ENCODE data around the gene OR6X1. TPM values are rescaled to one million over a fixed set of nuclear protein-coding genes. Genes with fewer than 3 reads are reported as not detected.

The OR6X1 gene
- total RNA-seq, 1 experiment from 2014 or later: not detected

- no peak for TF ChIP-seq IRF1 (CRISPR knock-in tag; IDR thresholded peaks at IDR 0.05)
- no peak for TF ChIP-seq SMAD3 (CRISPR knock-in tag; IDR thresholded peaks at IDR 0.05; ENCODE audit: borderline replicate concordance)
- no peak for TF ChIP-seq MXD4 (CRISPR knock-in tag; IDR thresholded peaks at IDR 0.05; ENCODE audit: borderline replicate concordance)
- TF ChIP-seq NR2C2 (CRISPR knock-in tag; IDR thresholded peaks at IDR 0.05): no peak
Observed at GRCh38 chr11:123801765-123802164, 47.4 kb upstream of the OR6X1 start (continued).

- Mint-ChIP-seq H3K4me3 (no peak overlapping the region), H3K36me3 (peaks cover 11% of the 10 kb centered on the region), H3K4me1 (peaks cover 31% of the 10 kb centered on the region), H3K9me3 (peaks cover 12% of the 10 kb centered on the region), H3K27me3 (ENCODE audit: low read depth) (peaks cover 2% of the 10 kb centered on the region; the same call in 1 of the 2 replicates), H3K27ac (no peak overlapping the region)
- TF ChIP-seq HMGA2 (CRISPR knock-in tag; IDR thresholded peaks at IDR 0.05) (no peak), ATF1 (CRISPR knock-in tag; IDR thresholded peaks at IDR 0.05) (no peak)
- no peak for ATAC-seq
- no peak for DNase-seq (ENCODE audit: low spot score)
- CTCF ChIA-PET: interaction anchor here (2.1 kb wide), 1 partner anchor 27 kb away, joined by 5 read pairs; no protein-coding TSS in a partner anchor
- POLR2A ChIA-PET: no interaction called here
Observed at GRCh38 chr11:123800036-123800435, 45.7 kb upstream of the OR6X1 start.

DNA sequence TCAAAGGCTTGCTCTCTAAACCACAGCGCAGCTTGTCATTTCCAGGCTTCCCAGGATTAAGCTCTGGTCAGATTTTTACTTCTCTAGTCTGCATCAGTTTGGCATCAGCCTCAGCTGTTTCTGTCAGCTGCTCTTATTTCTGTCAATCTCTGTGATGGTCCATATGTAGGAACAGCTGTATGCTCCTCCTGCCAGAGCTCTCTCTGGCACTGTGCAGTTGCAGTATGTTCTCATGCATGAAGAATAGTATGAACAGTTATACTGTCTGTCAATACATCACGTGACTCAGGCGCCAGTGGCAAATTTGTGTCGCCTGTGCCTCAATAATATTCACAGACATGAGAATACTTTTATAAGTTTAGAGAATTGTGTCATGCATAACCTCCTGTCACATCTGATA lies 45.1 kb upstream of the OR6X1 start:
- Mint-ChIP-seq H3K27ac (no peak overlapping the region), H3K9me3 (peaks cover 18% of the 10 kb centered on the region), H3K4me1 (peaks cover 31% of the 10 kb centered on the region), H3K4me3 (no peak overlapping the region), H3K36me3 (peaks cover 11% of the 10 kb centered on the region), H3K27me3 (ENCODE audit: low read depth) (peaks cover 2% of the 10 kb centered on the region; the same call in 1 of the 2 replicates)
- ChIA-PET POLR2A (interaction anchor here (1.2 kb wide), 1 partner anchor 124 kb away, joined by 4 read pairs; no protein-coding TSS in a partner anchor), CTCF (interaction anchor here (1.2 kb wide), 1 partner anchor 92 kb away, joined by 3 read pairs; no protein-coding TSS in a partner anchor)
- DNase-seq (ENCODE audit: low spot score) (no peak), ATAC-seq (no peak)
- TF ChIP-seq MXD4 (CRISPR knock-in tag; IDR thresholded peaks at IDR 0.05; ENCODE audit: borderline replicate concordance): no peak
- TF ChIP-seq ZBTB43 (CRISPR knock-in tag; IDR thresholded peaks at IDR 0.05): no peak
- TF ChIP-seq ZNF425 (CRISPR knock-in tag; conservative IDR thresholded peaks at IDR 0.05): no peak
- TF ChIP-seq CBFB (CRISPR knock-in tag; IDR thresholded peaks at IDR 0.05; ENCODE audit: low read depth): no peak
- TF ChIP-seq, protein P1, sequence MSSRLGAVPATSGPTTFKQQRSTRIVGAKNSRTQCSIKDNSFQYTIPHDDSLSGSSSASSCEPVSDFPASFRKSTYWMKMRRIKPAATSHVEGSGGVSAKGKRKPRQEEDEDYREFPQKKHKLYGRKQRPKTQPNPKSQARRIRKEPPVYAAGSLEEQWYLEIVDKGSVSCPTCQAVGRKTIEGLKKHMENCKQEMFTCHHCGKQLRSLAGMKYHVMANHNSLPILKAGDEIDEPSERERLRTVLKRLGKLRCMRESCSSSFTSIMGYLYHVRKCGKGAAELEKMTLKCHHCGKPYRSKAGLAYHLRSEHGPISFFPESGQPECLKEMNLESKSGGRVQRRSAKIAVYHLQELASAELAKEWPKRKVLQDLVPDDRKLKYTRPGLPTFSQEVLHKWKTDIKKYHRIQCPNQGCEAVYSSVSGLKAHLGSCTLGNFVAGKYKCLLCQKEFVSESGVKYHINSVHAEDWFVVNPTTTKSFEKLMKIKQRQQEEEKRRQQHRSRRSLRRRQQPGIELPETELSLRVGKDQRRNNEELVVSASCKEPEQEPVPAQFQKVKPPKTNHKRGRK (CRISPR knock-in tag; IDR thresholded peaks at IDR 0.05; ENCODE audit: borderline replicate concordance): no peak
- no peak for TF ChIP-seq FOXP1 (CRISPR knock-in tag; IDR thresholded peaks at IDR 0.05; ENCODE audit: borderline replicate concordance)
- TF ChIP-seq, protein P2, sequence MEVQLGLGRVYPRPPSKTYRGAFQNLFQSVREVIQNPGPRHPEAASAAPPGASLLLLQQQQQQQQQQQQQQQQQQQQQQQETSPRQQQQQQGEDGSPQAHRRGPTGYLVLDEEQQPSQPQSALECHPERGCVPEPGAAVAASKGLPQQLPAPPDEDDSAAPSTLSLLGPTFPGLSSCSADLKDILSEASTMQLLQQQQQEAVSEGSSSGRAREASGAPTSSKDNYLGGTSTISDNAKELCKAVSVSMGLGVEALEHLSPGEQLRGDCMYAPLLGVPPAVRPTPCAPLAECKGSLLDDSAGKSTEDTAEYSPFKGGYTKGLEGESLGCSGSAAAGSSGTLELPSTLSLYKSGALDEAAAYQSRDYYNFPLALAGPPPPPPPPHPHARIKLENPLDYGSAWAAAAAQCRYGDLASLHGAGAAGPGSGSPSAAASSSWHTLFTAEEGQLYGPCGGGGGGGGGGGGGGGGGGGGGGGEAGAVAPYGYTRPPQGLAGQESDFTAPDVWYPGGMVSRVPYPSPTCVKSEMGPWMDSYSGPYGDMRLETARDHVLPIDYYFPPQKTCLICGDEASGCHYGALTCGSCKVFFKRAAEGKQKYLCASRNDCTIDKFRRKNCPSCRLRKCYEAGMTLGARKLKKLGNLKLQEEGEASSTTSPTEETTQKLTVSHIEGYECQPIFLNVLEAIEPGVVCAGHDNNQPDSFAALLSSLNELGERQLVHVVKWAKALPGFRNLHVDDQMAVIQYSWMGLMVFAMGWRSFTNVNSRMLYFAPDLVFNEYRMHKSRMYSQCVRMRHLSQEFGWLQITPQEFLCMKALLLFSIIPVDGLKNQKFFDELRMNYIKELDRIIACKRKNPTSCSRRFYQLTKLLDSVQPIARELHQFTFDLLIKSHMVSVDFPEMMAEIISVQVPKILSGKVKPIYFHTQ (CRISPR knock-in tag; IDR thresholded peaks at IDR 0.05): no peak
- TF ChIP-seq ZNF416 (CRISPR knock-in tag; IDR thresholded peaks at IDR 0.05): no peak
- no peak for TF ChIP-seq ZNF396 (CRISPR knock-in tag; IDR thresholded peaks at IDR 0.05; ENCODE audit: borderline replicate concordance)
- TF ChIP-seq, protein P3, sequence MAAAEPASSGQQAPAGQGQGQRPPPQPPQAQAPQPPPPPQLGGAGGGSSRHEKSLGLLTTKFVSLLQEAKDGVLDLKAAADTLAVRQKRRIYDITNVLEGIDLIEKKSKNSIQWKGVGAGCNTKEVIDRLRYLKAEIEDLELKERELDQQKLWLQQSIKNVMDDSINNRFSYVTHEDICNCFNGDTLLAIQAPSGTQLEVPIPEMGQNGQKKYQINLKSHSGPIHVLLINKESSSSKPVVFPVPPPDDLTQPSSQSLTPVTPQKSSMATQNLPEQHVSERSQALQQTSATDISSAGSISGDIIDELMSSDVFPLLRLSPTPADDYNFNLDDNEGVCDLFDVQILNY (CRISPR knock-in tag; IDR thresholded peaks at IDR 0.05): no peak
- no peak for TF ChIP-seq NR3C1 (CRISPR knock-in tag; conservative IDR thresholded peaks at IDR 0.05; ENCODE audit: low read depth)
- TF ChIP-seq ELF4 (CRISPR knock-in tag; IDR thresholded peaks at IDR 0.05; ENCODE audit: low read depth): no peak
